Measurements from ENCODE around the gene ADRM1.

DNA sequence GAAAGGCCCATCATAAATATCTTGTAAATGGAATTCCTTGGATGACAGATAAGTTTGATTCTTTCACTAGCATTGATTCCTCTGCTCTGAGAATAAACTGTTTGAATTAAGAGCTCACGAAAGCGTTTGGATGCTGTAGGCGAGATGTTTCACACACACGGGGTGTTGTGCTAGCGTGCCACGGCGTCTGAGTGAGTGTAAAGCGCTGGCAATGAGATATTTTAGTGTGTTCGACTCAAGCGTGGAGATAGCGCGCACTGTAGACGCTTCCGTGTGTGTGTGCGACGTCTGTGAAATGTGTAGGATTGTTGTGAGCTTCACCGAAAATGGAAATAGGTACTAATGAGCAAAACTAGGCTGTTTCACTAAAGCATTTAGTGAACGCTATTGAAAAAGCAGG, 29.4 kb upstream of the ADRM1 start:
- no peak for TF ChIP-seq EZH2phosphoT487 (IDR thresholded peaks at IDR 0.05)
- TF ChIP-seq CTCF (IDR thresholded peaks at IDR 0.05) = no peak

All from neural progenitor cell (in vitro differentiated cells).